NCI-H69 (cell line): ENCODE measurements around the gene AFF2.
A peak's percentile ranks its signal among the peaks of the same experiment; 100 is the strongest.

ENCODE experiments used
- DNase-seq: peaks from one replicate; lab custom pipeline; 2025; lab: John Stamatoyannopoulos, UW

AFF2 gene

DNA sequence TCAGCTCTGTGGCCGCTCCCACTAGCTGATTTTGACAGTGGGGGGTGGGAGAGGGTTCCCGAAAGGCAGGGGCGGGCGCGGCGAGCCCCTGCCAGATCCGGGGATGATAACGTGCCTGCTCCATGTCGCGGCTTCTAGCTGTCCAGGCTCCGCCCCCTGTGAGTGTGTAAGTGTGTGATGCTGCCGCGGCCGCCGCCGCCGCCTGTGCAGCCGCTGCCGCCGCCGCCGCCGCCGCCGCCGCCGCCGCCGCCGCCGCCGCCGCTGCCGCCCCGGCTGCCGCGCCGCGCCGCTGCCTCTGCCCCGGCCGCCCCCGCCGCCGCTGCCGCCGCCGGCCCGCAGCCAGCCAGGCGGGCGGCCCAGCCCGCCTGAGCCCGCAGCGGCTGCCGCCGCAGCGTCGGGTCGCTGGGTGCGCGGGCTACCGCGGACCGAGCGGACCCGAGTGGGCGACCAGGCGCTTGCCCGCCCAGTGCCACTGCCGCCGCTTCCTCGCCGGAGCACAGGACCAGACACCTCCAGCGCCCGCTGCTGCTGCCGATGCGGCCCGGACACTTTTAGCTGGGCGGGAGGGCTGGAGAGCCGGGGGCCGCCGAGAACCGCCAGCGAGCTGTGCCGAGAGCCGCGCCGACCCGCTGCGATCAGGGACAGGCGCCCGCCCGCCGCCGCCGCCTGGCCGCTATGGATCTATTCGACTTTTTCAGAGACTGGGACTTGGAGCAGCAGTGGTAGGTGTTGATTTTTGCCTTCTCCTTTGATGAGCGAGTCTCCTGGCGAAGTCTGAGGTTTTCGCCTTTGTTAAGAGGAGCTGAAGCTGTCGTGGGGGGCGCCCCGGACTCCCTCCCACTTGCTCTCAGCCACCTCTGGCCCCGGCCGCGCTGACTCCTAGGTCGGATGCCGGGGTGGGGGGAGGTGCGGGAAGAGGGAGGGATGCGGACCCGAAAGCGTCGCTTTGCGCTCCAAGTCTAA, at the start of gene AFF2:
AFF2 (plus strand) TSS at position 195 of the 963 bp plus-strand sequence; CDS start at position 676, 481 bp downstream.
- peak; percentile 28 for DNase-seq

DNA sequence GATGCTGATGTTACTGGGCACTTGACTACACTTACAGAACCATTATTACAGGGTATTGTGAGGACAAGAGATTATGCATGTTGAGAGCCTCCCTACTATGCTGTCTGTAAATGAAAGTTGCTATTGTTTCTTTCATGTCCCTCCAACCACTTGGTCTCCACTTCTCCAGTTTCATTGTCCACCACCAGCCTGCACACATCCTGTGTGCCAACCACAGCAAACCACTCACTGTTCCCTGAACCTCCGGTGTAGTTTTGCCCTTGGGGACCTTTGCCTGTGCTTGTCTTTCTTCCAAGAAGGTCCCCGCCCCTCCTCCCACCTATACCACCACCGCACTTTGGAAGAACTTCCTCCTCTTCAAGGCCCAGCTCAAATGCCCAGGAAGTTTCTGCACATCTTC, 43.1 kb upstream of the AFF2 start:
- no peak for DNase-seq

- DNase-seq: no peak
Measured at GRCh38 chrX:148459343-148459742, 41.1 kb upstream of the AFF2 start.

DNA sequence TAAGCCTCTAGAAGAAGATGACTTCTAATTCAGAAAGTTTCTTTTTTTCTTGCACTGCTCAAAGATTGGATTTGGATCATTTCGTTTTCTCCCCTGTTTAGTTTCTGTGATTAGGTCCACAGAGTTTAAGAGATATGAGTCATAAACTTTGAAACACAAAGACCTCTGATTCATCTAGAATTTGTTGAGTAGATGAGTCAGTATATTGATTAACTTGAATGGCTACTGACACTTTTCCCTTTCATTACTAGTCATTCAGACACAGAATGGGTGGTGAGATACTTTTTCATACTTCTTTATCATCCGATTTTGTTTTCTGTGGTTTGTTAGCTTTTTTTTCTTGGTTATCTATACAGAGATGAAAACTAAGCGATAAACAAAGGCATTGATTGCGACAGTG, 34.1 kb upstream of the AFF2 start:
- no peak for DNase-seq

DNA sequence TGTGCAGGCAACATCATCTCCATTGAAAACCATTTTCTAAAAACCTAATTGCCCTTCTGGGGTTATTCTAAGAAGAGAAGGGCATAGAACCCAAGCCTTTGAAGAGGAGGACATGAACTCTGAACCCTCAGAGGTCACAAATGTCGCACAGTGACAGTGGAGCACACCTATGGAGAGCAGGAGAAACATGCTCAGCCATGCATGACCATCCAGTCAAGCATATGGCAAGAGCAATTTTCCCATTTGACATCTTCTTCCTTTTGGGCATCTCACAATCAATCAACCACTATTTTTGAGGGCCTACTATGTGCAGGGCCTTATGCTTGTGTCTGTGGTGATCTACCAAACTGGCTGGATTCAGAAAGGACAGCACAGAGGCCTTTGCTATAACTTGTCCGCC, 30.1 kb upstream of the AFF2 start:
- no peak for DNase-seq

DNA sequence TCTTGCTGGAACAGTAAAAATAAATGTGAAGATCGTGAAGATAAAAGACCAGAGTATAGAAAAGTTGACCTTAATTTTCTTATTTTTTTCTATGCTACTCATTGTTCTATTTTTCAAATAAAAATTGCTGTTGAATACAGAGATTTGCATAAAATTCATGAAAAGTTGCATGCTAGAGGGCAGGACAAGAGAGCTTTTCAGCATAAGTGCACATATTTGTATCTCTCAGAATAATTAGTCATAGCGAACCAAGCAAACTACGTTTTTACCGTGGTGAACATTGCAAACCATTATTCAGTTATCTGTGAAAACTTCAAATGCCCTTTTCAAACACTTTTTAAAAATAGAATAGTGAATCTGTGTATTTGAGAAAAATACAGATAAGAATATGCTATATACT, 26.4 kb upstream of the AFF2 start:
- DNase-seq: no peak

DNA sequence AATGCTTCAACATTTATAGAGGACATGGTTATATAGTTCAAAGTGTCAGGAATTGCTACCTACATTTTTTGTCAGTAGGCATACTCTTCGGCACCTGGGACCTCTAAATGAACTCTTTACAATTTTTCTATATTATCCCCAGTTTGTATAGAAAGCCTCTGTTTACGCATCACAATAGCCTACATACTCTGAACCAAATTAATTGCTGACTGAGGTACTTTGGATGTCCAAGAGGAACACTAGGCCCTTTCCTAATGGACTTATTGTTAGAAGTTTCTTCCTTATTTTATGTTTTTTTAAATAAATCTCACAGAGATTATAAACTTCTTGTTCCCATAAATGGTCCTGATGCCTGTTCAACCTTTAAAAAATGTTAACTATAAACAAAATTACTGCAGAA, 8.4 kb upstream of the AFF2 start:
- DNase-seq: no peak

- no peak for DNase-seq
Measured at GRCh38 chrX:148495176-148495575, 5.2 kb upstream of the AFF2 start.

GRCh38 chrX:148498067-148498466, 2.4 kb upstream of the AFF2 start:
- no peak for DNase-seq

GRCh38 chrX:148499638-148500422, 587 bp upstream of the AFF2 start:
- DNase-seq: no peak

- DNase-seq: peak; percentile 19
Measured at GRCh38 chrX:148501386-148502066, 1.1 kb downstream of the AFF2 start.

- no peak for DNase-seq
Measured at GRCh38 chrX:148504506-148504905, 4.1 kb downstream of the AFF2 start.

DNA sequence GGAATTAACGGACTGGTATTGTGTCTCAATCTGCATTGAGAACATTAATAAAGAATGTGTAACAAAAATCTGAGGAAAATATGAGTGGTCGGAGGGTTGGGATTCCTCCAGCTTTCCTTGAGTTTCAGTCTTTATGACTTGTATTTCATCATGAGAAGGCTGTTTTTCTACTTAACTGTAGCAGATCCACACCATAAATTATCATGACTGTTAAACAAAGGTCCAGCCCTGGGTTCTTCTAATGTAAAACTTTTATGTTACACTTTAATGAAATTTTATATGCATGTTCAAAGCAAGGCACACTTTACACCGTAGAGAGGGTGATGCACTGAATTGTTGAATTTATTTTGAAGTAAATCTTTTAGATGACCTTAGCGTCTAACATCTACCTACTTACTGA, 7.0 kb downstream of the AFF2 start:
- DNase-seq: no peak

DNA sequence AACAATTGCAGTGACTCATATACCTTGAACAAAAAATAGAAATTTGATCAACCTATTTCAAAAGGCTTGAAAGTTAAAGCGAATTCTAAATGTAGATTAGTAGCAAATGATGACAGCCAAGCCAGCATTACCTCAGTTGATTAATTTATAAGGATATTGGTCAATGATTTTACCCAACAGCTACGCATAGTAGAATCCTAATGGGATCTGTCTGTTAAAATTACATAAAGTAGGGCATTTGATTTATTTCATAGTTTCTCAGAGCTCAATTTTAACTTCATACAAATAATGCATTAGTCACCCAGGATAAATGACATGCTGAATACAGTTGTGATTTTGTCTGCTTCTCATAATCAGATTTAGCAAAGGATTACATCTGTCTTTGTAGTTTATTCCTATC, 12.0 kb downstream of the AFF2 start:
- no peak for DNase-seq

DNA sequence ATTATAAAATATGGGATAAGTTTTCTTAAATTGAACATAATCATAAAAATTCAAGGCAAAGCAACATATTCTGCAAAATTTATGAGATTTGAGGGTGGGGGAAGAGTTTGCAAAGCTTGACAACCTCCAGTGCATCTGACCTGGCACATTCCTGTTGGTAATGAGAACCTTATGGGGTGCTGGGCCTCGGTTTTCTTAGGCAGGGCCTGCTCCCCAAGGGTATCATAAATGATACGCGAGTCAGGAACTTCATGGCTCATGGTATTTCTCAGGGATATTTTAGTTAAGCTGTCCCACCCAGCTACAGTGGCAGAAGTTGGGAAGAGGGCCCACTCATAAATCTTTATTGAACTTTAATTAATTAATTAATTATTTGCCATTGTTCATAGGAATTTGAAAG, 13.2 kb downstream of the AFF2 start:
- DNase-seq: no peak

- DNase-seq: no peak
Measured at GRCh38 chrX:148517176-148517575, 16.8 kb downstream of the AFF2 start.

DNA sequence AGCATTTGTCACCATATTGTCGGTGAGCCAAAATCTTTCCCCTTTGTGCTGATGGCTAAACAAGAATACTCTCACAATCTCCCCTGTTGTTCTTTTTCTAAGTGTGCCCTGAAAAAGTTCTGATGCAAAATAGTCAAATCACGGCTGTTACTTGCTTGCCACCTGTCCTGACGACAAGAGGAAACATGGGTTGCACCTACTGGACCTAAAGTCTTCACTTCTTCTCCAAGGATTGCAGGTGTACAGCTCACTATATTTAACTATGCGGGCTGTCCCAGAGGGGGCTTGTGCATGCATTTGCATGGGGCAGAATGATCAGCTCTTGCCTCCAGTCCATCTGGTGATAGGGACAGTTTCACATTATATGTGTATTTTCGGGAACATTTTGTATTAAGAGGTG, 21.6 kb downstream of the AFF2 start:
- no peak for DNase-seq

GRCh38 chrX:148523303-148524080, 23.1 kb downstream of the AFF2 start:
- no peak for DNase-seq

GRCh38 chrX:148530464-148531077, 30.2 kb downstream of the AFF2 start:
- DNase-seq: peak; percentile 5

GRCh38 chrX:148534291-148534690, 33.9 kb downstream of the AFF2 start:
- DNase-seq: no peak

- no peak for DNase-seq
Measured at GRCh38 chrX:148535639-148536038, 35.2 kb downstream of the AFF2 start.
